Right atrium auricular region (tissue), 2 donors: ENCODE data around the gene SMTN. TPM values are rescaled to one million over a fixed set of nuclear protein-coding genes. Genes with fewer than 3 reads are reported as not detected.

Experiments
- DNase-seq: peaks from one replicate; pipeline ENCODE4 v3.0.0-alpha.2; 2019; ENCODE audit warnings: low spot score
- H3K27ac ChIP-seq, 2 donors: fragments of 200-600 bp; sonication (generic); 1 replicate in 1 of 2; 2 replicates in 1 of 2; pipeline ENCODE4 v1.5.1; 2016 to 2019
- H3K27me3 ChIP-seq, 2 donors: fragments of 200-600 bp; sonication (generic); one replicate each; pipeline versions ENCODE4 v1.5.1 to v1.6.0; 2017 to 2019
- H3K36me3 ChIP-seq: fragments of 200-600 bp; sonication (generic); one replicate; pipeline ENCODE4 v1.5.1; 2016
- H3K4me1 ChIP-seq, 2 donors: fragments of 200-600 bp; sonication (generic); one replicate each; pipeline versions ENCODE4 v1.5.1 to v1.6.0; 2017 to 2019
- H3K4me3 ChIP-seq, 2 donors: fragments of 200-600 bp; sonication (generic); 1 replicate in 1 of 2; 2 replicates in 1 of 2; pipeline ENCODE4 v1.5.1; 2017 to 2019; ENCODE audit warnings: mild to moderate bottlenecking in 1 of 2, moderate library complexity in 1 of 2
- H3K9me3 ChIP-seq, 2 donors: fragments of 200-600 bp; sonication (generic); one replicate each; pipeline ENCODE4 v1.5.1; 2019
- CTCF ChIP-seq, 2 donors: fragments of 200-600 bp; sonication (generic); IDR thresholded peaks; one replicate each; pipeline ENCODE4 v1.5.1; 2019; ENCODE audit warnings: antibody characterized with exemption in 2 of 2
- total RNA-seq, 2 donors: library from RNA; depleted of rRNA; stranded (reverse); fragments of >200 nt; gene quantifications; one replicate each; pipeline ENCODE4 v1.1.0, GENCODE V29; 2016

The SMTN gene
- 100 to 1,000 TPM in 1 of 2 donors, 10 to 100 TPM in 1; 81.4 to 183 TPM for total RNA-seq

DNA sequence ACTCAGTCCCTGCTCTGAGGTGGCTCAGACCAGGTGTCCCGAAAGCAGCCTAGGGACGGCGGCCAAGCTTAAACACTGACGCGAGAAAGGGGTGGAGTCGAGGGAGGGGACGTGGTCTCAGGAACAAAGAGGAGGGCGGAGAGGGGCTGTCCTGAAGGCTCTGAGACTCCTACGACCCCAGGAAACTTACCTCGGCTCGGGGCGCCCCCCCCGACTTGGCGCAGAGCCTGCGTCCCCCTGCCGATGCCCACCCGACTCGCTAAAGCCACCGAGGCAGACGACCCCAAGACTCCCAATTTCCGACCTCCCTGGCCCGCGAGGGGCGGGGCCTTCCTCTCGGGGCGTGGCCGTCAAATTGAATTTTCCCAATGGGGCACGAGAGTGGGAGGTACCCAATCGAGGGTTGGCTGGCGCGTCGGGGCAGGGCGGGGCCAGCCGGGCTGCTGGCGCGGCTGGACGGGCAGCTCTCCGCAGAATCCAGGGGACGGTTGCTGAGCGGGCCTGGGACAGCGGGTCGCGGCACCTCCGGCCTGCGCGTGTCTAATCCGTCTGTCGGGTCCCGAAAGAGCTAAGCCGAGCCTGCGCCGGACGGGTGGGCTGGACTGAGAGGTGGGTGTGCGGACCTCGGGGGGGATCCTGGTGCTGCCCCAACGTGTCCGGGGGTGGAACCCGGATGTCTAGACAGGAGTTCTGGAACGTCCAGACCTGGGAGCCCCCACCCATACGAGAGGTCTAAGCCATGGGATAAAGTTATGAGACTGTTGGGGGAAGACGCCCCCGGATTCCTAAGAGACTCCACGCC lies at the start of gene SMTN:
TSS of gene SMTN (plus strand) at position 471 of the 802 bp plus-strand sequence. CDS start 1,941 bp downstream, outside the sequence.
- no peak for TF ChIP-seq CTCF (IDR thresholded peaks at IDR 0.05)

DNA sequence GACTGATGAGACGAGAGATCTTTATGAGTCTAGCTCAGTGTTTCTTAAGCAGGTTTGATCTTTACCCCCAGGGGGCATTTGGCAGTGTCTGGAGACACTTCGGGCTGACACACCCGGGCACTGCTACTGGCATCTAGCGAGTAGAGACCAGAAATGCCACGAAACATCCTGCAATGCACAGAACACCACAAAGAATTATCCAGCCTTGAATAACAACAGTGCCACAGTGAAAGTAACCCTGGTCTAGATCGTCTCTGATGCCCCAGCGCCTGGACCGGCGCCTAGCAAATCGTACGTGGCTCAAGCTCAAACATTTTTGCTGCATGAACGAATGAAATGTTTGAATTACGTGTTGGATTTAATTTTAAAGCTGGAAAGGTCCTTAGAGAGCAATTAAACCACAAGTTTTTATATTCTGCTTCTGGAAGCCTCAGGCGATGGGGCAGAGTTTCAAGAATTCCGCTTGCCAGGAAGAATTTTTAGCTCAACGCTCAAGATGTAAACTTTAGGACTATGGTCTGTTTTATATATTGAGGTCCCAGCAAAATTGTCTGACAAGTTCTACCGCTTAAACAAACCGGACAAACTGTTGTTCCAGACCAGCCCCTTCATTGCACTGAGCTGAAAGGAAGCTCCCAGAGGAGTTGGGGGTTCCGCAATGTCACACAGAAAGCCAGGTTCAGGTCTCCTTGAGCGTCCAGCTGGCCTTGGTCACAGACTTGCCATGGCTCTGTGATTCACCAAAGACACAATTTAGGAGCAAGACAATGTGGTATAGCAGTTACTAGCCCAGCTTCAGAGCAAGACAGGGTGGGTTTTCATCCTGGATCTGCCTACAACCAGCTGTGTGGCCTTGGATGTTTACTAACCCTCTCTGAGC lies 44.2 kb upstream of the SMTN start:
- Histone ChIP-seq H3K4me3 (peak overlapping the region in 1 of 2 donors; percentile 17), H3K27ac (peak overlapping the region; percentile 28 to 51), H3K27me3 (no peaks in the 10 kb centered on the region), H3K4me1 (peaks cover 0 to 15% of the 10 kb centered on the region in 2 donors), H3K9me3 (no peaks in the 10 kb centered on the region), H3K36me3 (no peaks in the 10 kb centered on the region)
- TF ChIP-seq CTCF (IDR thresholded peaks at IDR 0.05): no peak
- no peak for DNase-seq

More for the DNA sequence above, at the start of gene SMTN:
- no peaks in the 10 kb centered on the region for H3K9me3 ChIP-seq
- peak within 1 kb of the TSS; percentile 72 to 80 for H3K4me3 ChIP-seq
- no peaks in the 10 kb centered on the region for H3K36me3 ChIP-seq
- peak; percentile 94 for DNase-seq
- H3K27me3 ChIP-seq: no peaks in the 10 kb centered on the region
- peak within 1 kb of the TSS; percentile 92 for H3K27ac ChIP-seq
- H3K4me1 ChIP-seq: peaks cover 0 to 47% of the 10 kb centered on the region in 2 donors

- DNase-seq: no peak
- H3K36me3 ChIP-seq: no peaks in the 10 kb centered on the region
- no peaks in the 10 kb centered on the region for H3K9me3 ChIP-seq
- H3K27me3 ChIP-seq: no peaks in the 10 kb centered on the region
- H3K4me1 ChIP-seq: peaks cover 0 to 16% of the 10 kb centered on the region in 2 donors
- no peak overlapping the region for H3K4me3 ChIP-seq
- H3K27ac ChIP-seq: peak overlapping the region; percentile 52 to 66
- TF ChIP-seq CTCF (IDR thresholded peaks at IDR 0.05): no peak
These were observed 42.4 kb upstream of the SMTN start for GRCh38 chr22:31038686-31039085.

DNA sequence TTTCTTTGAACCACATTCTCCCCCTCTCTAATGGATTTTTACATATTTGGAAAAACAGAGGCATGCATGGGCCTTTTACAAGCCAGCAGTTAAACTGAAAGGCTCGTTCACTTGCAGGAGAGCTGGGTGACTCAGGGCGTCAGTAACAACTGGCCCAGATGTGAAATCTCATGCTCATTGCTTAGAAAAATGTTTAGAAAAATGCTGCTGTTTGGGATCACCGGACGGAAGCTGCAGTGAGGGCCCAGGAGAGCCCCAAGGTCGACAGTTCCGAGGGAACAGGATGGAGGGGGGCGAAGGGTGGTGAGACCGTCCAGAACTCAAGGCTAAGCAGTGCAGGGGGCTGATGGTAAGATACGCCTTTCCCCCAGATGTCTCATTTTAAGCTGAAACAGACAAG lies 41.7 kb upstream of the SMTN start:
- H3K4me1 ChIP-seq: peaks cover 0 to 23% of the 10 kb centered on the region in 2 donors
- H3K9me3 ChIP-seq: no peaks in the 10 kb centered on the region
- TF ChIP-seq CTCF (IDR thresholded peaks at IDR 0.05): no peak
- peak overlapping the region; percentile 52 to 66 for H3K27ac ChIP-seq
- H3K4me3 ChIP-seq: no peak overlapping the region
- no peaks in the 10 kb centered on the region for H3K27me3 ChIP-seq
- H3K36me3 ChIP-seq: no peaks in the 10 kb centered on the region
- no peak for DNase-seq

GRCh38 chr22:31040542-31041398 lies 40.3 kb upstream of the SMTN start:
- Histone ChIP-seq H3K4me3 (no peak overlapping the region), H3K27ac (peak overlapping the region in 1 of 2 donors; percentile 52), H3K9me3 (no peaks in the 10 kb centered on the region), H3K27me3 (no peaks in the 10 kb centered on the region), H3K36me3 (no peaks in the 10 kb centered on the region), H3K4me1 (peaks cover 0 to 36% of the 10 kb centered on the region in 2 donors)
- TF ChIP-seq CTCF (IDR thresholded peaks at IDR 0.05): no peak
- DNase-seq: no peak
